Neuronal stem cell (in vitro differentiated cells): Measurements from ENCODE around the gene STK10.

Source experiments
- DNase-seq: peaks from one replicate; pipeline ENCODE4 v3.0.0-alpha.2; 2013; ENCODE audit warnings: low spot score
- H2AFZ ChIP-seq: one replicate; pipeline ENCODE4 v1.6.1; 2013; ENCODE audit warnings: mild to moderate bottlenecking, low read length, inconsistent platforms
- H2AK5ac ChIP-seq: 2 replicates; pipeline ENCODE4 v1.6.1; 2013; ENCODE audit warnings: low read depth, mild to moderate bottlenecking, inconsistent platforms, low read length, moderate library complexity, mixed read lengths
- H2BK120ac ChIP-seq: 2 replicates; pipeline ENCODE4 v1.6.1; 2013; ENCODE audit warnings: low read depth, mild to moderate bottlenecking, inconsistent platforms, low read length, moderate library complexity, mixed read lengths
- H2BK12ac ChIP-seq: one replicate; pipeline ENCODE4 v1.6.1; 2013; ENCODE audit warnings: low read length, inconsistent platforms
- H2BK15ac ChIP-seq: 2 replicates; pipeline ENCODE4 v1.6.1; 2013; ENCODE audit warnings: mild to moderate bottlenecking, low read length, inconsistent platforms, mixed read lengths
- H2BK5ac ChIP-seq: one replicate; pipeline ENCODE4 v1.6.1; 2013; ENCODE audit warnings: inconsistent platforms, mild to moderate bottlenecking, low read length, moderate library complexity
- H3K14ac ChIP-seq: one replicate; pipeline ENCODE4 v1.6.1; 2013; ENCODE audit warnings: low read length, inconsistent platforms
- H3K18ac ChIP-seq: 2 replicates; pipeline ENCODE4 v1.6.1; 2013; ENCODE audit warnings: low read length, inconsistent platforms
- H3K23ac ChIP-seq: 2 replicates; pipeline ENCODE4 v1.6.1; 2013; ENCODE audit warnings: low read depth, mild to moderate bottlenecking, mixed read lengths, low read length, inconsistent platforms; ENCODE audit not compliant: poor library complexity
- H3K27ac ChIP-seq: replicated peaks from 3 replicates; pipeline ENCODE4 v1.5.1; 2013; ENCODE audit warnings: low read length, inconsistent platforms
- H3K27me3 ChIP-seq, 3 experiments: 2 replicates each; pipeline ENCODE4 v1.6.1; 2013; ENCODE audit warnings: low read length in 3 of 3, mild to moderate bottlenecking in 2 of 3, inconsistent platforms in 1 of 3, low read depth in 1 of 3, mixed read lengths in 1 of 3, moderate library complexity in 1 of 3; ENCODE audit not compliant: control insufficient read depth in 3 of 3, insufficient read depth in 3 of 3
- H3K36me3 ChIP-seq, 2 donors: replicated peaks in 1 of 2; 2 replicates each; pipeline ENCODE4 v1.6.1; 2013; ENCODE audit warnings: low read length in 2 of 2; ENCODE audit not compliant: control insufficient read depth in 2 of 2, insufficient read depth in 2 of 2
- H3K4ac ChIP-seq: 2 replicates; pipeline ENCODE4 v1.6.1; 2013; ENCODE audit warnings: inconsistent platforms, mild to moderate bottlenecking, low read length, moderate library complexity
- H3K4me1 ChIP-seq, 2 donors: 1 replicate in 1 of 2; 2 replicates in 1 of 2; pipeline ENCODE4 v1.6.1; 2013; ENCODE audit warnings: low read length in 2 of 2, low read depth in 1 of 2; ENCODE audit not compliant: control insufficient read depth in 2 of 2, insufficient read depth in 1 of 2
- H3K4me2 ChIP-seq: one replicate; pipeline ENCODE4 v1.6.1; 2013; ENCODE audit warnings: mild to moderate bottlenecking, low read length, inconsistent platforms; ENCODE audit not compliant: insufficient read depth, poor library complexity, severe bottlenecking
- H3K4me3 ChIP-seq, 2 donors: 2 replicates each; pipeline ENCODE4 v1.5.1; 2013; ENCODE audit warnings: low read length in 2 of 2, mild to moderate bottlenecking in 2 of 2, inconsistent platforms in 1 of 2, moderate library complexity in 1 of 2
- H3K79me1 ChIP-seq: one replicate; pipeline ENCODE4 v1.6.1; 2013; ENCODE audit warnings: low read depth, mild to moderate bottlenecking, inconsistent platforms, low read length, moderate library complexity
- H3K9ac ChIP-seq: one replicate; pipeline ENCODE4 v1.6.1; 2013; ENCODE audit warnings: mild to moderate bottlenecking, low read depth, low read length, inconsistent platforms; ENCODE audit not compliant: poor library complexity
- H3K9me3 ChIP-seq, 2 donors: replicated peaks in 1 of 2; 2 replicates each; pipeline versions ENCODE3 to v1.6.1; 2013; ENCODE audit warnings: low read length in 2 of 2, mild to moderate bottlenecking in 2 of 2, inconsistent platforms in 1 of 2, low read depth in 1 of 2, mixed read lengths in 1 of 2, moderate library complexity in 1 of 2; ENCODE audit not compliant: control insufficient read depth in 2 of 2, insufficient read depth in 1 of 2
- H4K8ac ChIP-seq: one replicate; pipeline ENCODE4 v1.6.1; 2013; ENCODE audit warnings: low read depth, mild to moderate bottlenecking, inconsistent platforms, low read length, moderate library complexity
- H4K91ac ChIP-seq: one replicate; pipeline ENCODE4 v1.6.1; 2013; ENCODE audit warnings: low read length, low read depth, mild to moderate bottlenecking, inconsistent platforms; ENCODE audit not compliant: poor library complexity
- WGBS, 2 donors: extraction: QIAGEN DNeasy Blood & Tissue Kit; methylation state at CpG; one replicate each; pipeline ENCODE4 v1.1.7; 2013; ENCODE audit warnings: missing lambda C conversion rate in 2 of 2, mixed read lengths in 1 of 2; ENCODE audit not compliant: insufficient read length in 2 of 2, insufficient replicate concordance in 1 of 2; ENCODE audit errors: extremely low coverage in 2 of 2; 5-methylcytosine and 5-hydroxymethylcytosine counted together

The STK10 gene

GRCh38 chr5:172166030-172166826, 21.8 kb downstream of the STK10 start:
- Histone ChIP-seq H3K4me2 (no peak overlapping the region), H2BK120ac (no peak overlapping the region), H4K8ac (no peak overlapping the region), H2AK5ac (no peak overlapping the region), H3K9me3 (no peaks in the 10 kb centered on the region), H3K4me1 (peaks cover 5 to 28% of the 10 kb centered on the region in 2 donors), H3K4me3 (no peak overlapping the region), H2AFZ (no peak overlapping the region), H4K91ac (no peak overlapping the region), H3K14ac (no peak overlapping the region), H3K4ac (no peak overlapping the region), H2BK15ac (no peak overlapping the region), H3K27me3 (no peaks in the 10 kb centered on the region), H3K27ac (no peak overlapping the region), H3K23ac (no peak overlapping the region), H3K36me3 (no peaks in the 10 kb centered on the region), H2BK5ac (no peak overlapping the region), H3K79me1 (no peaks in the 10 kb centered on the region), H2BK12ac (no peak overlapping the region), H3K9ac (no peak overlapping the region), H3K18ac (no peak overlapping the region)
- DNase-seq = no peak
- WGBS, 2 donors = no CpG with 5 or more reads among the region's 16 CpGs

- H2AK5ac ChIP-seq = peak overlapping the region; percentile 14
- H3K18ac ChIP-seq = no peak overlapping the region
- no CpG with 5 or more reads among the region's 7 CpGs for WGBS, 2 donors
- no peak overlapping the region for H2AFZ ChIP-seq
- H3K27ac ChIP-seq = no peak overlapping the region
- H3K23ac ChIP-seq = no peak overlapping the region
- no peak overlapping the region for H4K91ac ChIP-seq
- no peak overlapping the region for H4K8ac ChIP-seq
- no peak overlapping the region for H2BK120ac ChIP-seq
- H2BK5ac ChIP-seq = no peak overlapping the region
- no peak for DNase-seq
- no peak overlapping the region for H3K4me3 ChIP-seq
- no peaks in the 10 kb centered on the region for H3K27me3 ChIP-seq
- no peak overlapping the region for H3K14ac ChIP-seq
- H2BK15ac ChIP-seq = peak overlapping the region; percentile 35
- no peak overlapping the region for H3K4me2 ChIP-seq
- H3K79me1 ChIP-seq = no peaks in the 10 kb centered on the region
- peaks cover 5 to 21% of the 10 kb centered on the region in 2 donors for H3K4me1 ChIP-seq
- no peaks in the 10 kb centered on the region for H3K36me3 ChIP-seq
- no peak overlapping the region for H3K9ac ChIP-seq
- H3K9me3 ChIP-seq = no peaks in the 10 kb centered on the region
- no peak overlapping the region for H2BK12ac ChIP-seq
- no peak overlapping the region for H3K4ac ChIP-seq
These were observed 22.6 kb downstream of the STK10 start for GRCh38 chr5:172165465-172165864.

- no peak overlapping the region for H3K27ac ChIP-seq
- H2BK5ac ChIP-seq = no peak overlapping the region
- no CpG with 5 or more reads among the region's 13 CpGs for WGBS, 2 donors
- H3K79me1 ChIP-seq = no peaks in the 10 kb centered on the region
- no peak overlapping the region for H4K8ac ChIP-seq
- H3K36me3 ChIP-seq = no peaks in the 10 kb centered on the region
- H3K4me3 ChIP-seq = no peak overlapping the region
- H2BK12ac ChIP-seq = no peak overlapping the region
- H3K9me3 ChIP-seq = no peaks in the 10 kb centered on the region
- no peak overlapping the region for H2AFZ ChIP-seq
- no peak overlapping the region for H2BK120ac ChIP-seq
- H3K14ac ChIP-seq = peak overlapping the region; percentile 75
- no peak for DNase-seq
- no peak overlapping the region for H3K9ac ChIP-seq
- H2BK15ac ChIP-seq = peak overlapping the region; percentile 35
- H2AK5ac ChIP-seq = peak overlapping the region; percentile 14
- H3K23ac ChIP-seq = no peak overlapping the region
- H3K27me3 ChIP-seq = no peaks in the 10 kb centered on the region
- no peak overlapping the region for H3K4me2 ChIP-seq
- H3K4ac ChIP-seq = no peak overlapping the region
- peak overlapping the region; percentile 15 for H3K18ac ChIP-seq
- H3K4me1 ChIP-seq = peaks cover 5 to 18% of the 10 kb centered on the region in 2 donors
- peak overlapping the region; percentile 22 for H4K91ac ChIP-seq
These were observed 23.2 kb downstream of the STK10 start for GRCh38 chr5:172164769-172165212.

GRCh38 chr5:172163346-172163745, 24.7 kb downstream of the STK10 start:
- WGBS, 2 donors = no CpG with 5 or more reads among the region's 4 CpGs
- Histone ChIP-seq H3K9ac (no peak overlapping the region), H4K8ac (no peak overlapping the region), H2BK15ac (no peak overlapping the region), H3K36me3 (no peaks in the 10 kb centered on the region), H3K4ac (no peak overlapping the region), H3K9me3 (no peaks in the 10 kb centered on the region), H2BK5ac (no peak overlapping the region), H3K79me1 (no peaks in the 10 kb centered on the region), H2BK120ac (no peak overlapping the region), H2AFZ (no peak overlapping the region), H3K23ac (no peak overlapping the region), H3K4me2 (no peak overlapping the region), H3K14ac (no peak overlapping the region), H2BK12ac (no peak overlapping the region), H2AK5ac (no peak overlapping the region), H3K4me1 (peaks cover 4 to 13% of the 10 kb centered on the region in 2 donors), H3K4me3 (no peak overlapping the region), H4K91ac (no peak overlapping the region), H3K18ac (no peak overlapping the region), H3K27me3 (no peaks in the 10 kb centered on the region), H3K27ac (no peak overlapping the region)
- DNase-seq = no peak
